Thyroid gland (tissue), 4 donors: ENCODE data around the gene CYP19A1.

Source experiments
- CTCF ChIP-seq, 6 experiments: fragments of 200-600 bp in 3 of 6; fragments of 450-650 bp in 3 of 6; sonication (generic) in 3 of 6; IDR thresholded peaks; one replicate each; pipeline ENCODE4 v1.5.1; 2016 to 2019; ENCODE audit warnings: antibody characterized with exemption in 6 of 6, mild to moderate bottlenecking in 2 of 6, inconsistent platforms in 1 of 6, moderate library complexity in 1 of 6
- POLR2A ChIP-seq, 2 donors: fragments of 450-650 bp; IDR thresholded peaks; one replicate each; pipeline ENCODE4 v1.6.1; 2017; ENCODE audit warnings: antibody characterized with exemption in 2 of 2, mild to moderate bottlenecking in 2 of 2, moderate library complexity in 1 of 2

- TF ChIP-seq CTCF (IDR thresholded peaks at IDR 0.05) (no peak), POLR2A (IDR thresholded peaks at IDR 0.05) (no peak)
Measured at GRCh38 chr15:51269496-51269895, 68.9 kb downstream of the CYP19A1 start.
